ENCODE data around the gene FRY.

GRCh38 chr13:32153056-32153455 is 121.5 kb downstream of the FRY start:
- TF ChIP-seq ZSCAN29 (IDR thresholded peaks at IDR 0.05) (no peak), TFE3 (CRISPR knock-in tag; IDR thresholded peaks at IDR 0.05) (no peak), BCL6 (CRISPR knock-in tag; IDR thresholded peaks at IDR 0.05) (no peak), ZNF140 (CRISPR knock-in tag; IDR thresholded peaks at IDR 0.05) (no peak), ZBTB26 (CRISPR knock-in tag; IDR thresholded peaks at IDR 0.05) (no peak), POLR2G (IDR thresholded peaks at IDR 0.05; ENCODE audit: low read depth, low read length) (no peak), ZFX (CRISPR knock-in tag; IDR thresholded peaks at IDR 0.05) (no peak), ELF4 (CRISPR knock-in tag; IDR thresholded peaks at IDR 0.05) (no peak), TAF15 (IDR thresholded peaks at IDR 0.05; ENCODE audit: low read depth, low read length) (no peak)

Data from K562 (cell line).